GM19351 (cell line): ENCODE measurements around the gene PHIP.
A peak's percentile ranks its signal among the peaks of the same experiment; 100 is the strongest.
"Not testable (repeated sequence)": the region's sequence is repeated elsewhere in the genome, so short reads cannot be mapped to it uniquely, and the experiment has no call there.

Experiments used
- ATAC-seq: cut with Tn5 transposase; IDR thresholded peaks from one replicate; pipeline ENCODE4 v1.9.1; 2021; ENCODE audit warnings: mild to moderate bottlenecking, moderate library complexity; ENCODE audit not compliant: unreplicated experiment

The PHIP gene

GRCh38 chr6:78947529-78947928 lies 130.5 kb downstream of the PHIP start:
- ATAC-seq, result no peak

- ATAC-seq, result no peak
Measured at GRCh38 chr6:78942446-78942845, 135.6 kb downstream of the PHIP start.

GRCh38 chr6:78936515-78936914 lies 141.5 kb downstream of the PHIP start:
- no peak for ATAC-seq

GRCh38 chr6:78935553-78935952 lies 142.5 kb downstream of the PHIP start:
- no peak for ATAC-seq

- ATAC-seq, result no peak
Measured at GRCh38 chr6:78925317-78925716, 152.7 kb downstream of the PHIP start.

GRCh38 chr6:78921168-78921567 lies 156.9 kb downstream of the PHIP start:
- ATAC-seq, result not testable (repeated sequence)

GRCh38 chr6:78917788-78918187 lies 160.3 kb downstream of the PHIP start:
- ATAC-seq, result no peak

- no peak for ATAC-seq
Measured at GRCh38 chr6:78916411-78916810, 161.6 kb downstream of the PHIP start.

GRCh38 chr6:78911218-78911940 lies 166.7 kb downstream of the PHIP start:
- no peak for ATAC-seq

GRCh38 chr6:78910591-78911171 lies 167.4 kb downstream of the PHIP start:
- peak; percentile 71 for ATAC-seq

- ATAC-seq, result no peak
Measured at GRCh38 chr6:78910010-78910409, 168.0 kb downstream of the PHIP start.

- peak; percentile 46 for ATAC-seq
Measured at GRCh38 chr6:78909391-78909790, 168.7 kb downstream of the PHIP start.

GRCh38 chr6:78908621-78909020 lies 169.4 kb downstream of the PHIP start:
- no peak for ATAC-seq

- no peak for ATAC-seq
Measured at GRCh38 chr6:78896227-78896626, 181.8 kb downstream of the PHIP start.

- ATAC-seq, result not testable (repeated sequence)
Measured at GRCh38 chr6:78889901-78890300, 188.2 kb downstream of the PHIP start.
